ENCODE results near the gene HRAS. TPM values are rescaled to one million over a fixed set of nuclear protein-coding genes. Genes with fewer than 3 reads are reported as not detected.

The HRAS gene
- total RNA-seq, 1 donor from 2014 or later: 43.9 TPM

- H3K4me1 Mint-ChIP-seq: peaks cover 12% of the 10 kb centered on the region
- no peak for DNase-seq
- H3K27ac Mint-ChIP-seq: no peak overlapping the region
- ChIA-PET POLR2A (no interaction called here), CTCF (no interaction called here)
- H3K4me3 Mint-ChIP-seq: no peak overlapping the region
- TF ChIP-seq CTCF (IDR thresholded peaks at IDR 0.05): no peak
- no peaks in the 10 kb centered on the region for H3K9me3 Mint-ChIP-seq
- H3K27me3 Mint-ChIP-seq: peaks cover 10% of the 10 kb centered on the region
- no peak for ATAC-seq (ENCODE audit: low read depth)
- intact Hi-C loops (cut with micrococcal nuclease): no loop called here
- peaks cover 3% of the 10 kb centered on the region for H3K36me3 Mint-ChIP-seq (ENCODE audit: low read depth)
These were observed 36.4 kb upstream of the HRAS start for GRCh38 chr11:571802-572185.

GRCh38 chr11:569158-569885 lies 33.9 kb upstream of the HRAS start:
- Mint-ChIP-seq H3K36me3 (ENCODE audit: low read depth) (no peaks in the 10 kb centered on the region), H3K27ac (peak overlapping the region; percentile 41), H3K9me3 (no peaks in the 10 kb centered on the region), H3K4me1 (peaks cover 7% of the 10 kb centered on the region), H3K27me3 (peaks cover 3% of the 10 kb centered on the region), H3K4me3 (peak overlapping the region; percentile 79)
- no peak for TF ChIP-seq CTCF (IDR thresholded peaks at IDR 0.05)
- ChIA-PET POLR2A (interaction anchor here (0.6 to 1.9 kb wide), 4 partner anchors 14 to 240 kb away, joined by 3 to 7 read pairs (median 6); partner anchors contain the start of genes IRF7 and RPLP2), CTCF (interaction anchor here (1.9 kb wide), 1 partner anchor 14 kb away, joined by 6 read pairs; no protein-coding TSS in a partner anchor)
- no peak for DNase-seq
- intact Hi-C loops (cut with micrococcal nuclease): loop anchor here (2.0 kb wide), 6 partner anchors 33 to 227 kb away; partner anchors contain the start of genes LRRC56 and RNH1
- ATAC-seq (ENCODE audit: low read depth): no peak

DNA sequence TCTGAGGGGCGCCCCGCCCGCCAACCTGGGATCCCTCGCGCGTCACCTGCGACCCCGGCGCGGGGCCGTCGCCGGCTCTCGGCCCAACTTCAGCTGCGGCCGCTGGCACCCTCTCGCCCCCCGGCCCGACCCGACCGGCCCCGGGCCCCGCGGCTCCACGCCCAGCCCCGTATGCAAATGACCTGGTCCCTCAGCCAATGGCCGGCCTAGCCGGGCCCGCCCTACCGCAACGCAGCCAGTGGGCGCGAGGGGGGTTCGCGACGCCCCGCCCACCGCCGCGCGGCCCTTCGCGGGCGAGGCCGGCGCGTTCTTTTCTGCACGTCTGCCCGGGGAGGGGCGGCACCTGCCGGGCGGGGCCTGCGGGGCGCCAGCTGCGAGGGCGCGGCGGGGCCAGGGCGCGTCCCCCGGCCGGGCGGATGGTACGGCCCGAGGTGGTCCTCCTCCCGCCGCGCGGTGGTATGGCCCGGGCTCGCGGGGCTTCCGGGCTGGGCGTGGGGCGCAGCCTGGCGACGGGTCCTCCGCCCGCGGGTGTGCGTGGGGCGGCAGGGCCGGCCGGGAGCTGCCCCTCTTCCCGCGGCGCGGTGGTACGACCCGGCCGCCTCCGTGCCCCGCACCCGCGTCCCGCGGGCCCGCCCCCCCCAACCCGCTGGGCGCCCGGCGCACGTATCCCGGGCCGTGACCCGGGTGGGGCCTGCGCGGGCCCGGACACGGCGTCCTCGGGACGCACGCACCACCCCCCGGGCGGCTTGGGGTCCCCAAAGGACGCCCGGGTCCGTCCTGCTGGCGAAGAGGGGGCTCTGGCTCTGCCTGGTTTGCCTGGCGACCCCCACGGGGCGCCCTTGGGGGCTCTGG lies 33.2 kb upstream of the HRAS start:
- Mint-ChIP-seq H3K36me3 (ENCODE audit: low read depth) (peaks cover 4% of the 10 kb centered on the region), H3K27ac (peak overlapping the region; percentile 41), H3K27me3 (no peaks in the 10 kb centered on the region), H3K9me3 (no peaks in the 10 kb centered on the region), H3K4me1 (peaks cover 7% of the 10 kb centered on the region), H3K4me3 (peak overlapping the region; percentile 79)
- peak; percentile 93 for ATAC-seq (ENCODE audit: low read depth)
- intact Hi-C loops (cut with micrococcal nuclease): loop anchor here (1.0 to 2.0 kb wide), 8 partner anchors 8 to 228 kb away; partner anchors contain the start of genes LMNTD2, LRRC56, PHRF1 and RASSF7
- TF ChIP-seq CTCF (IDR thresholded peaks at IDR 0.05): no peak
- peak; percentile 96 for DNase-seq
- ChIA-PET POLR2A (interaction anchor here (0.6 to 1.9 kb wide), 7 partner anchors 14 to 241 kb away, joined by 3 to 9 read pairs (median 5); partner anchors contain the start of genes HRAS, IRF7, LRRC56 and RNH1), CTCF (interaction anchor here (1.9 kb wide), 1 partner anchor 14 kb away, joined by 6 read pairs; no protein-coding TSS in a partner anchor)

- TF ChIP-seq CTCF (IDR thresholded peaks at IDR 0.05): no peak
- peaks cover 5% of the 10 kb centered on the region for H3K36me3 Mint-ChIP-seq (ENCODE audit: low read depth)
- DNase-seq (no peak), ATAC-seq (ENCODE audit: low read depth) (peak; percentile 1)
- H3K27ac Mint-ChIP-seq: no peak overlapping the region
- no peaks in the 10 kb centered on the region for H3K9me3 Mint-ChIP-seq
- no peaks in the 10 kb centered on the region for H3K27me3 Mint-ChIP-seq
- intact Hi-C loops (cut with micrococcal nuclease): loop anchor here (1.0 to 2.0 kb wide), 8 partner anchors 7 to 229 kb away; partner anchors contain the start of genes LMNTD2, LRRC56, PHRF1 and RASSF7
- peaks cover 7% of the 10 kb centered on the region for H3K4me1 Mint-ChIP-seq
- ChIA-PET CTCF (interaction anchor here (1.9 kb wide), 1 partner anchor 13 kb away, joined by 6 read pairs; no protein-coding TSS in a partner anchor), POLR2A (interaction anchor here (0.6 to 1.9 kb wide), 6 partner anchors 13 to 242 kb away, joined by 3 to 9 read pairs (median 6); partner anchors contain the start of genes HRAS, IRF7, LRRC56 and RNH1)
- peak overlapping the region; percentile 73 for H3K4me3 Mint-ChIP-seq
These were observed 32.4 kb upstream of the HRAS start for GRCh38 chr11:567629-568292.
